HEK293T (cell line): ENCODE data around the gene TACC2.

Source experiments
- CTCF ChIA-PET: fragments of 350-600 bp; formaldehyde crosslinking; extraction: SDS; loops from one replicate; lab custom pipeline; 2021; ENCODE audit warnings: antibody characterized with exemption, inconsistent platforms; lab: Yijun Ruan, JAX
- POLR2A ChIA-PET: fragments of 350-600 bp; formaldehyde crosslinking; extraction: SDS; loops from one replicate; lab custom pipeline; 2020; ENCODE audit warnings: antibody characterized with exemption, inconsistent platforms; lab: Yijun Ruan, JAX
- DNase-seq: peaks from one replicate; pipeline ENCODE4 v3.0.0; 2012; ENCODE audit warnings: mixed read lengths; ENCODE audit errors: extremely low spot score
- ARNT ChIP-seq: fragments of 450-650 bp; IDR thresholded peaks from 2 replicates; pipeline ENCODE4 v1.6.1; 2017; ENCODE audit warnings: mild to moderate bottlenecking
- BHLHE40 ChIP-seq: fragments of 450-650 bp; IDR thresholded peaks from 2 replicates; pipeline ENCODE4 v1.6.1; 2016; ENCODE audit warnings: mild to moderate bottlenecking, moderate library complexity, borderline replicate concordance
- CTBP1 ChIP-seq: fragments of 450-650 bp; IDR thresholded peaks from 2 replicates; pipeline ENCODE4 v1.6.1; 2016; ENCODE audit warnings: borderline replicate concordance
- ELF4 ChIP-seq: fragments of 450-650 bp; IDR thresholded peaks from 2 replicates; pipeline ENCODE4 v1.6.1; 2017; ENCODE audit warnings: antibody characterized with exemption
- FOXA1 ChIP-seq: fragments of 450-650 bp; IDR thresholded peaks from 2 replicates; pipeline ENCODE4 v1.6.1; 2016; ENCODE audit warnings: mild to moderate bottlenecking
- FOXK2 ChIP-seq: fragments of 450-650 bp; IDR thresholded peaks from 2 replicates; pipeline ENCODE4 v1.6.1; 2016; ENCODE audit warnings: mild to moderate bottlenecking
- FOXM1 ChIP-seq: fragments of 450-650 bp; IDR thresholded peaks from 2 replicates; pipeline ENCODE4 v1.6.1; 2017; ENCODE audit warnings: mild to moderate bottlenecking, borderline replicate concordance
- HDGF ChIP-seq: fragments of 450-650 bp; IDR thresholded peaks from 2 replicates; pipeline ENCODE4 v1.6.1; 2017; ENCODE audit warnings: antibody characterized with exemption, borderline replicate concordance
- L3MBTL2 ChIP-seq: fragments of 450-650 bp; conservative IDR thresholded peaks from 2 replicates; pipeline ENCODE4 v1.6.1; 2016; ENCODE audit warnings: mild to moderate bottlenecking
- LEF1 ChIP-seq: fragments of 450-650 bp; IDR thresholded peaks from 2 replicates; pipeline ENCODE4 v1.6.1; 2017; ENCODE audit warnings: mild to moderate bottlenecking, borderline replicate concordance
- NFRKB ChIP-seq: fragments of 450-650 bp; IDR thresholded peaks from 2 replicates; pipeline ENCODE4 v1.6.1; 2016; ENCODE audit warnings: mild to moderate bottlenecking, moderate library complexity
- SP1 ChIP-seq: fragments of 450-650 bp; IDR thresholded peaks from 2 replicates; pipeline ENCODE4 v1.6.1; 2017
- SUZ12 ChIP-seq: fragments of 450-650 bp; IDR thresholded peaks from 2 replicates; pipeline ENCODE4 v1.6.1; 2016; ENCODE audit warnings: mild to moderate bottlenecking
- TARDBP ChIP-seq: fragments of 450-650 bp; IDR thresholded peaks from 2 replicates; pipeline ENCODE4 v1.6.1; 2016
- ZNF384 ChIP-seq: fragments of 450-650 bp; IDR thresholded peaks from 2 replicates; pipeline ENCODE4 v1.6.1; 2016
- TF ChIP-seq, protein P1 (sequence below): fragments of 450-650 bp; IDR thresholded peaks from 2 replicates; pipeline ENCODE4 v1.6.1; 2016

The TACC2 gene

DNA sequence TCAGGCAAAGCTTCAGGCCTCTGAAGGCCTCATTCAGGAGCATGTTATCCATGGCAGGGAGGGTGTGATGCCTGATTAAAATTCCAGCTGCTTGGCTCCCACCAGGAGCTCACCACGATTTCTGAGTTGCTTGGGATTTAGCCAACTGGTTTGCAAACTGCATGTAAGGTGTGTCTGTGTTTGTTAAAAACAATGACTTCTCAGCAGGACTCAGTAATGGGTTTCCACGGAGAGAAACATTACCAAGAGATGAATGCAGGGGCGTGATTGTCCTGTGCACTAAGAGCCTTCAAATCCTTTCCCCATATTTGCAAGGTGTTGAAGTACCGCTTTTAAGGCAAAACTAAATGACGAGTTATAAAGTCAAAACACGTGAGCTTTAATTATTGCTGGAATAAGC lies 193.3 kb downstream of the TACC2 start:
- POLR2A ChIA-PET, result no interaction called here
- CTCF ChIA-PET, result interaction anchor here (0.7 kb wide), 1 partner anchor 98 kb away, joined by 3 read pairs; no protein-coding TSS in a partner anchor
- no peak for DNase-seq
- TF ChIP-seq, protein P1, sequence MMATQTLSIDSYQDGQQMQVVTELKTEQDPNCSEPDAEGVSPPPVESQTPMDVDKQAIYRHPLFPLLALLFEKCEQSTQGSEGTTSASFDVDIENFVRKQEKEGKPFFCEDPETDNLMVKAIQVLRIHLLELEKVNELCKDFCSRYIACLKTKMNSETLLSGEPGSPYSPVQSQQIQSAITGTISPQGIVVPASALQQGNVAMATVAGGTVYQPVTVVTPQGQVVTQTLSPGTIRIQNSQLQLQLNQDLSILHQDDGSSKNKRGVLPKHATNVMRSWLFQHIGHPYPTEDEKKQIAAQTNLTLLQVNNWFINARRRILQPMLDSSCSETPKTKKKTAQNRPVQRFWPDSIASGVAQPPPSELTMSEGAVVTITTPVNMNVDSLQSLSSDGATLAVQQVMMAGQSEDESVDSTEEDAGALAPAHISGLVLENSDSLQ, result no peak
- no peak for TF ChIP-seq LEF1
- no peak for TF ChIP-seq CTBP1
- TF ChIP-seq ZNF384, result no peak
- no peak for TF ChIP-seq FOXA1
- TF ChIP-seq BHLHE40, result no peak
- no peak for TF ChIP-seq ARNT
- TF ChIP-seq TARDBP, result no peak
- no peak for TF ChIP-seq SP1
- no peak for TF ChIP-seq HDGF
- no peak for TF ChIP-seq L3MBTL2

DNA sequence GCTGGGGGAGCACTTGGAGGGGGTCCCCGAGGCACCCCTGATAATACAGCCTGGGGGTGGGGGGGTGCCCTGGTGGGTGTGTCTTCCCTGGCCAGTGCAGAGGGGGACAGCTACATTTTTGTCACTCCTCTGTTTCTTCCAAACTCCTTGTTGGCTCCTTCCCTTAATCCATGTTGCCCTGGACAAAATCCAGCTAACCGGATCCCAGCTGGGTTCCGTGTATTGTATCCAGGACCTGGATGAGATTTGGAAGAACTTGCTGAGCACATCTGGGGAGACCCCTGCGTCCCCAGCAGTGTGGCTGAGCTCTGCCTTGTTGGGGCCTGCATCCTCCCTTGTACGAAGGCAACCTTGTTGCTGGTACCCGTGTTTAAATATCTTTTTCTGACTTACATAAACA lies 195.3 kb downstream of the TACC2 start:
- ChIA-PET CTCF (interaction anchor here (0.8 kb wide), 1 partner anchor 12 kb away, joined by 3 read pairs; no protein-coding TSS in a partner anchor), POLR2A (no interaction called here)
- TF ChIP-seq L3MBTL2 (no peak), TARDBP (no peak)
- DNase-seq, result no peak

DNA sequence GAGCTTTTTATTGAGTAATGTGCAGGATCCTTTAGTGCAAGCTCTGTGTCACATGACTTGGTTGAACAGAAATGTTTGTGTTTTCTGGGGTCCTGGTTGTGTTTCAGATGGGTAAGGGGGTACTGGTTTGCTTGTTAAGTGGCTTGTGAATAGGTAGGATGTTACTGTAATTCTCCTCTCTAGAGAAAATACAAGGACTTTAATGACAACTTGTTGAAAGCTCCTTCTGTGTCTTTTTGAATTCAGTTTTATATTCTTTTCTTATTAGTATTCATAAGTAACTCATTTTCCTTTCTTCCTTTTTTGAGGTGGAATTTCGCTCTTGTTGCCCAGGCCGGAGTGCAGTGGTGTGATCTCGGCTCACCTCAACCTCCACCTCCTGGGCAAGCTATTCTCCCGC lies 196.7 kb downstream of the TACC2 start:
- no peak for TF ChIP-seq ZNF384
- TF ChIP-seq ELF4, result no peak
- no peak for TF ChIP-seq NFRKB
- no peak for TF ChIP-seq BHLHE40
- TF ChIP-seq HDGF, result no peak
- TF ChIP-seq CTBP1, result no peak
- no peak for TF ChIP-seq SUZ12
- TF ChIP-seq FOXM1, result no peak
- no peak for TF ChIP-seq SP1
- TF ChIP-seq, protein P1, result no peak
- no peak for TF ChIP-seq FOXA1
- no peak for TF ChIP-seq FOXK2
- no peak for TF ChIP-seq LEF1
- no peak for TF ChIP-seq L3MBTL2
- no peak for TF ChIP-seq TARDBP
- no peak for TF ChIP-seq ARNT
- CTCF ChIA-PET, result no interaction called here
- no peak for DNase-seq
- POLR2A ChIA-PET, result no interaction called here

DNA sequence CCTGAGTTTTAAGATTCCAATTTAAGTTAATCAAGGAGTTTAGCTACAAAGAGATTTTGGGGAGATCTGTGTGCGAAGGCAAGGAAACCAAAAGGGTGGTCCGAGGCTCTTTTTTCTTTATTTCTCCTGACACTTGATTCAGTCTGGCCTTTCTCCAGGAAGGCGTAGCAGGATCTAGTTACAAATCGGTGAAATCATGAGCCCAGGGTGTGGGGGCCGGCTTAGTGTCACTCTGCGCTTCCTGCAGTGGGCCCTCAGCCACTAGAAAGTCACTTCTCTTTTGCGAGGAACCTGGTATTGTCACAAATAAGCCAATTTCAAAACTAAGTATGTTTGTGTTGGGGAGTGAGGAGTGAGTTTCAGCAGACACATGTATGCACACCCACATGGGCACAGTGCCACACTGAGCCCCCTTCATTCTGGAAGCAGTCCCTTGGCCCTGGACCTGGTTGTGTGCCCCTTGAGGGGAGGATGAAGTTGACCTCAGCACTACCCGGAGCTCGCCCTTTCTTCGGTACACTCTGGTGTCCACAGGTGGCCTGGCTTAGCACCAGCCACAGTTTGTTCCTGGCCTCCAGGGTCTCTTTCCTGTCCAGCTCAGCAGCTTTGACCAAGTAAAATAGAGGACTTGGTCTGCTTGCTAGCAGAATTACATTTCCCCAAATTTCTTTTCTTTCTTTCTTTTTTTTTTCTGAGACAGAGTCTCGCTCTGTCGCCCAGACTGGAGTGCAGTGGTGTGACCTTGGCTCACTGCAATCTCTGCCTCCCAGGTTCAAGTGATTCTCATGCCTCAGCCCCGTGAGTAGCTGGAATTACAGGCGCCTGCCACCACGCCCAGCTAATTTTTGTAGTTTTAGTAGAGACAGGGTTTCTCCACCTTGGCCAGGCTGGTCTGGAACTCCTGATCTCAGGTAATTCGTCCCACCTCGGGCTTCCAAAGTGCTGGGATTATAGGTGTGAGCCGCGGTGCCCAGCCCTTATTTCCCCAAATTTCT lies 198.2 kb downstream of the TACC2 start:
- POLR2A ChIA-PET, result no interaction called here
- CTCF ChIA-PET, result interaction anchor here (0.7 kb wide), 1 partner anchor 456 kb away, joined by 3 read pairs; no protein-coding TSS in a partner anchor
- TF ChIP-seq CTBP1 (no peak), ARNT (no peak), SUZ12 (no peak)
- no peak for DNase-seq

DNA sequence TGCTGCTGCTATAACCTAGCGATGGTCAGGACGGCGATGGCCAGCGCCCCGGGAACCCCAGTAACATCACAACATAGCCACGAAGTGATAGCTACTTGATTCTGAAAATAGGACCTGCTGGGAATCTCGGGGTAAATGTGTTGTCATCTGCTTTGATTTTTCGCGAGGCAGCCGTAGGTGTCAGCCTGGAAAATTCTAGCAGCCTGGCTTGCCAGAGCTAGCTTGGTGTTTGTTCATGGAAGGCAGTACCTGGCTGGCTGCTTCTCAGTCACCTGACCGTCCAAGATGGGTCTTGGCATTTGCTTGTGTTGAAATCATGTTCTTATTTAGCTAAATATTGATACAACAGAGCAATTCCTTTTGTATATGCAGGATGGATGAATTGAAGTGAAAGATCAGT lies 199.7 kb downstream of the TACC2 start:
- ChIA-PET CTCF (interaction anchor here (1.7 kb wide), 1 partner anchor 9 kb away, joined by 4 read pairs; no protein-coding TSS in a partner anchor), POLR2A (no interaction called here)
- TF ChIP-seq HDGF (no peak), LEF1 (no peak), ELF4 (no peak), L3MBTL2 (no peak), CTBP1 (no peak), FOXK2 (no peak), FOXM1 (no peak), ZNF384 (no peak), ARNT (no peak), TARDBP (no peak), SP1 (no peak), BHLHE40 (no peak)
- TF ChIP-seq, protein P1, result no peak
- DNase-seq, result no peak

DNA sequence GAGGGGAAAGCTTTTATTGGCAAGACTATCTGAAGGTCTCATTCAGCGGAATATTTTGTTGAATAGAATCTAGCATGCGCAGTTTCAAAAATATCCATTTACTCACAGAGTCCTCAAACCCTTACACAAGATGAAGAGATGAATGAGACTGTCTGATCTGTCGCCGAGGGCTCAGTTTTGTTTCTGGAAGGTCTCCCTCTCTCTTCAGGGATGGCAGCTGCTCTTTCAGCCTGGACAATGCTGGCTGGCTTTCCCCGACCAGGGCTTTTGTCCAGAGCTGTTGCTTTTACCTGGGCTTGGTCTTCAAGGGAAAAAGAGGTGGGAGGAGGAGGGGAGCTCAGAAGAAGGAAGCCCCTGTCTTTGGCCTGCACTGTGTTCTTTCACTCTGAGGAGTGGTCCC lies 200.2 kb downstream of the TACC2 start:
- ChIA-PET CTCF (interaction anchor here (1.7 kb wide), 1 partner anchor 10 kb away, joined by 4 read pairs; no protein-coding TSS in a partner anchor), POLR2A (no interaction called here)
- TF ChIP-seq CTBP1, result no peak
- no peak for TF ChIP-seq ELF4

More for the DNA sequence above, 200.2 kb downstream of the TACC2 start:
- no peak for DNase-seq
